ENCODE data around the gene IFNAR1.
A peak's percentile ranks its signal among the peaks of the same experiment; 100 is the strongest.
"Not testable (repeated sequence)": the region's sequence is repeated elsewhere in the genome, so short reads cannot be mapped to it uniquely, and the experiment has no call there.

The IFNAR1 gene

GRCh38 chr21:33379934-33380333 lies 55.2 kb downstream of the IFNAR1 start:
- DNase-seq: not testable (repeated sequence)

GRCh38 chr21:33380483-33380998 lies 55.8 kb downstream of the IFNAR1 start:
- DNase-seq: peak; percentile 76

DNA sequence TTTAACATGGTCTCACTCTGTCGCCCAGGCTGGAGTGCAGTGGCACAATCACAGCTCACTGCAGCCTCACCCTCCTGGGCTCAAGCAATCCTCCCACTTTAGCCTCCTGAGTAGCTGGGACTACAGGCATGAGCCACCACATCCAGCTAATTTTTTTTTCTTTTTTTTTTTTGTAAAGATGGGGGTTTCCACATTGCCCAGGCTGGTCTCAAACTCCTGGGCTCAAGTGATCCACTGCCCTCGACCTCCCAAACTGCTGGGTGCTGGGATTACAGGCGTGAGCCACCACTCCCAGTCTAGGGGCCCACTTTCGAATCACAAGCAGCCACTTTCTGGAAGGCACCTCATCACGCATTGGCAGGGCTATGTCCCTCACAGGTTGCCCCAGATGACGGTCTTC lies 56.6 kb downstream of the IFNAR1 start:
- DNase-seq: not testable (repeated sequence)

DNA sequence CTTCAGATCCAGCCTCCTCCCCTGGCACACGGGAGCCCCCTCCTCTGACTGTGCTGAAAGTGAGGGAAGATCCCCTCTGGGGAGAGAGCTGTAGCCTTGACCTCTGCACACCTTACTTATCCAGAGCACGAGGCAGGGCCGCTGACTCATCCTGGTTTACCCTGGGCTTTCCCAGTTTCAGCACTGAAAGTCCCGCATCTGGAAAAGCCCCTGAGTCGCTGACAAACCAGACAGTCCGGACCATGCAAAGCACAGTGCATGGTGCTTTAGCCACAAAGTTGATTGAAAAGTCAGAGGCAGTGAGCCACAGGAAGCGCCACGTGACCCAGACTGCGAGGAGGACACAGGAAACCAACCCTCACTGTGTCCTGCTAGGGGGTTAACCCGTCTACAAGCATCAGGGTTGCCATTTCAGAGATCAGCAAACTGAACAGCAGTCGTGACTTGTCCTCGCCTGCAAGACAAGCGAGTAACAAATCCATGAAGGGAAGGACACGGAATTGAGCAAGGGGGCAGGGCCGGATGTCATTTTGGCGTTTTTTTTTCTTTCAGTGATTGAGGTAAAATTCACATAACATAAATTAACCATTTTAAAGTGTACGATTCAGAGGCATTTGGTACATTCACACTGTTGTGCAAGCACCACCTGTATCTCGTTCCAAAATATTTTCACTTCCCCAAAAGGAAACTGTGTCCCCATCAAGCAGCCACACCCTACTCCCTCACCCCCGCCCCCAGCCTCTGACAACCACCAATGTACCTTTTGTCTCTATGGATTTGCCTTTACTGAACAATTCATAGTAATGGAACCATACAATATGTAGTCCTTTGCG lies 58.5 kb downstream of the IFNAR1 start:
- DNase-seq: peak; percentile 59

- peak; percentile 35 for DNase-seq
Measured at GRCh38 chr21:33384841-33385331, 60.1 kb downstream of the IFNAR1 start.

GRCh38 chr21:33386222-33386784 lies 61.5 kb downstream of the IFNAR1 start:
- no peak for DNase-seq

DNA sequence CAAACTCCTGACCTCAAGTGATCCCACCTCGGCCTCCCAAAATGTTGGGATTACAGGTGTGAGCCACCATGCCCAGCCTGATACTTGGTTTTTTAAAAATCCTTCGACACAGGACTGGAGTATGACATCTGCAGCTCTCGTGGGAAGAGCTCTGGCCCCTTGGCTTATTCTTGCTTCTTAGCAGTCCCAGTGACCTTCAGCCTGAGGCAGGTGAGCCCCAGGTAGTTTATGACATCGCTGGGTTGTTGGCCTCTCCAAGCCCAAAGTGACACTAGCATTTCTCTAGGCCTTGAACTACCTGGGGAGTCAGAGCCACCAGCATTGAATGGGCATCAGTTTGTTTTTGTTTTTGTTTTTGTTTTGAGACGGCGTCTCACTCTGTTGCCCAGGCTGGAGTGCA lies 62.5 kb downstream of the IFNAR1 start:
- no peak for DNase-seq

- no peak for DNase-seq
Measured at GRCh38 chr21:33388188-33388587, 63.4 kb downstream of the IFNAR1 start.

DNA sequence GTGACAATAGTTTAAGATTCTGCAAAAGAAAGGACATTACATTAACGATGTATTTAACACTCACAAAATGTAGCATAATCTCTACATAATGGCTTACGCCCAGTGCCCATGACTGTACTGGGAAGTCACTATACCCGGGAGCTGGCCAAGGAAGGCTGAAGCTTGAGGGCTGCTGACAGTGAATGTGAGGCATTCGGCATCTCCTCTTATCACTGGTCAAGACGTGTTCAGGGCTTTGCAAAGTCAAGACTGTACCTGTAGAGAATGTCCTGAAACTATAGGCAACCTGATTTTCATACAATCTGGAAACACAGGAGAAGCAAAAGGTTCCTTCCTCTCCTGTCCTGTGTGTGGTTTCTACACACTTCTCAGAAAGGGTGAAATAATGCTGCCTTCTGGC lies 65.7 kb downstream of the IFNAR1 start:
- no peak for DNase-seq

DNA sequence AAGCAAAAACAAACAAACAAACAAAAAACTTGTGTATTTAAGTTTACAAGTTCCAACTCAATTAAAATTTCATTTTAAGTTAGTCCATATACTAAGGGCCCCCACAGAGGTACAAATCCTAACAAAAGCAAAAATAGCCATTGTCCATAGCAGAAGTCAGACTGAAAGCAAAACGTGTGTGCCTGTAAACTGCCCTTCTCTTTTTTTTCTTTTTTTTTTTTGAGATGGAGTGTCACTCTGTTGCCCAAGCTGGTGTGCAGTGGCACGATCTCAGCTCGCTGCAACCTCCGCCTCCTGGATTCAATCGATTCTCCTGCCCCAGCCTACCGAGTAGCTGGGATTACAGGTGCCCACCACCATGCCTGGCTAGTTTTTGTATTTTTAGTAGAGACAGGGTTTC lies 66.9 kb downstream of the IFNAR1 start:
- DNase-seq: no peak

GRCh38 chr21:33392284-33392985 lies 67.7 kb downstream of the IFNAR1 start:
- no peak for DNase-seq

DNA sequence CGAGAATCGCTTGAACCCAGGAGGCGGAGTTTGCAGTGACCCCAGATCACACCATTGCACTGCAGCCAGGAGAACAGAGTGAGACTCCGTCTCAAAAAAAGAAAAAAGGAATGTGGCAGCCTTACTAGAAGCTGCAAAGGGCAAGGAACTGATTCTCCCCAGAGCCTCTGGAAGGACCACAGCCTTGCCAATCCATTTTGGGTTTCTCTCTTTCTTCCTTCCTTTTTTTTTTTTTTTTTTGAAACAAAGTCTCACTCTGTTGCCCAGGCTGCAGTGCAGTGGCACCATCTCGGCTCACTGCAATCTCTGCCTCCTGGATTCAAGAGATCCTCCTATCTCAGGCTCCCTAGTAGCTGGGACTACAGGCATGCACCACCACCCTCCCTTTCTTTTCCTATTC lies 68.6 kb downstream of the IFNAR1 start:
- no peak for DNase-seq

- no peak for DNase-seq
Measured at GRCh38 chr21:33394260-33394659, 69.5 kb downstream of the IFNAR1 start.

DNA sequence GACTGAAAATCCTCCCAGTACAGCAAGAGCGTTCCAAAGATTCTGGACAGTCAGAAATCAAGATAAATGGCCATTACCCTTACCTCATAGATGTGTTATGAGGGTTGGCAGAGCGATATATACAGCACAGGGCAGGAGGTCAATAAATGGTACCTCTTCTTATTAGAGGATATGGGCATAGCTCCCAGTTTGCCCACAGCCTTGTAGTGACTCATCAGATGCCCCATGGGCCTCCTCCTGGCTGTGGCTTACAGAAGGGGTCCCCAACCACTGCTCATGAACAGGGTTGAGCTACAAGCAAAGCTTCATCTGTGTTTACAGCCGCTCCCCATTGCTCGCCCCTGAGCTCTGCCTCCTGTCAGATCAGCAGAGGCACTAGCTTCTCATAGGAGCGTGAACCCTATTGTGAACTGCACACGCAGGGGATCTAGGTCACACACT lies 71.1 kb downstream of the IFNAR1 start:
- no peak for DNase-seq

GRCh38 chr21:33396436-33396835 lies 71.7 kb downstream of the IFNAR1 start:
- DNase-seq: no peak

GRCh38 chr21:33396951-33397350 lies 72.2 kb downstream of the IFNAR1 start:
- DNase-seq: no peak

GRCh38 chr21:33397717-33398116 lies 72.9 kb downstream of the IFNAR1 start:
- no peak for DNase-seq

DNA sequence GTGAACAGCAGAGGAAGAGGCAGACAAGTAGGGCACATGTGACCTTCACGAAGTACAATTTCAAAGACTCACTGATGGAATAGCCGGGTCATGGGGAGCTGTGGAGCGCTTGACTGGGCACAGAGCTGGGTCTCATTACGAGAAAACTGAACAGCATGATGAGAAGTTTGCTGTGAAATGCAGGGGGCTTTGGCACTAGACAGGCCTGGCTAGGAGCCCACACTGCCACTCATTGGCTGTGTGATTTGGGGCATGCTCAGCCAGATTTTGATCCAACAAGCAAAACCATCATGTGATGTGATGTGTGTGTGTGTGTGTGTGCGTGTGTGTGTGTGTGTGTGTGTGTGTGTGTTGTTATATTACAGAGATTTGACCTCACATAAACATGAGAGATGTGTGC lies 73.6 kb downstream of the IFNAR1 start:
- DNase-seq: no peak

DNA sequence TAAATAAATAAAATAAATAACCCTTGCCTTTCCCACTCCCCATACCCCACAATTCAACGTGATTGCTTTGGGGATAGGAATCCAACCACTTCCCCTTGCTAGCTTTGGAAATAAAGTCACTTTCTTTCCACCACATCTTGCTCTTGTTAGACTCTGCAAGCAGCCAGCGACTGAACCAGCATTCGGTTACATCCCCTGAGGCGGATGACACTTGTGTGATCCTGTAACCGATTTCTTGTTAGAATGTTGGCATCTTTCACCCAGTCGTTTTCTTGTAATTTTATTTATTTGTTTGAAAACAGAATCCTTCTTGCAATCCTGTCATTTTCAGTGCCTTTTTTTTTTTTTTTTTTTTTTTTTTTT lies 76.8 kb downstream of the IFNAR1 start:
- DNase-seq: no peak

DNA sequence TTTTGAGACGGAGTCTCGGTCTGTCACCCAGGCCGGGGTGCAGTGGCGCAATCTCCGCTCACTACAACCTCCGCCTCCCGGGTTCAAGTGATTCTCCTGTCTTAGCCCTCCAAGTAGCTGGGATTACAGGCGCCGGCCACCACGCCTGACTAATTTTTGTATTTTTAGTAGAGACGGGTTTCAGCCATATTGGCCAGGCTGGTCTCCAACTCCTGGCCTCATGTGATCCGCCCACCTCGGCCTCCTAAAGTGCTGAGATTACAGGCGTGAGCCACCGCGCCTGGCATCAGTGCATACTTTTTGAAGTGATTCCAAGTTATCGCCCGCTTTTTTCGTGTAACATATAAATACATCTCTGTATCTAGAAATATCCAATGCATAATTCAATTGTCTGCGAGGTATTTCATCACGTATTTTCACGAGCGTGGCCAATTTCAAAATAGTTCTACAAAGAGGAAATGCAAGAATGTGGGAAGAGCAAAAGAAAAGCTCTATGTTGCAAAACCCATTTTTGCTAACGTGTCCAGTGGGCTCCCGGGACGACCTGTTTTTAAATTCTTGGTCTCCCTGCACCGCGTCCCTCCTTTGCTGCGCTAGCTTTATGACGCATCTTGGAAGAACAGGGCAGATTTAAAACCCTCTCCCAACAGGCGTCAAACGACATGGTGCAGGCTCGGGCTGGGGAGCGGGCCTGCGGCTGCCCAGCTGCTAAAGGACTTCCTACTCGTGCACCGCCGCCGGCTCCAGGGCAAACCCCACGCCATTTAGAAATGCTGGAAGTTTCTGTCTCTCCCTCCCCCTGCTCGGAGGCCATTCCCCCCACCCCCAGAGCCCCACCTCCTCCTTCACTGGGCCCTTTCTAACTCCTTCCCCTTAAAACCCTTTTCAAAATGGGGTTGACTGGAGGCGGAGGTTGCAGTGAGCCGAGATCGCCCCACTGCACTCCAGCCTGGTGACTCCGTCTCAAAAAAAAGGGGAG lies 77.5 kb downstream of the IFNAR1 start:
- no peak for DNase-seq

GRCh38 chr21:33403128-33403785 lies 78.5 kb downstream of the IFNAR1 start, which contains the start of gene IFNGR2:
IFNGR2 (plus strand) TSS chr21:33403413; CDS start chr21:33403544, 131 bp downstream.
- peak; percentile 28 for DNase-seq
